ENCODE measurements around the gene NECAB2.
"Not testable (repeated sequence)": the region's sequence is repeated elsewhere in the genome, so short reads cannot be mapped to it uniquely, and the experiment has no call there.

The NECAB2 gene

GRCh38 chr16:83936581-83937165 lies 31.4 kb upstream of the NECAB2 start:
- no peak for DNase-seq

GRCh38 chr16:83937267-83937666 lies 30.8 kb upstream of the NECAB2 start:
- no peak for DNase-seq

- no peak for DNase-seq
Measured at GRCh38 chr16:83937922-83938885, 29.8 kb upstream of the NECAB2 start.

- no peak for DNase-seq
Measured at GRCh38 chr16:83939266-83939855, 28.7 kb upstream of the NECAB2 start.

- DNase-seq: no peak
Measured at GRCh38 chr16:83940119-83940518, 27.9 kb upstream of the NECAB2 start.

GRCh38 chr16:83940630-83941378 lies 27.2 kb upstream of the NECAB2 start:
- no peak for DNase-seq

- DNase-seq: not testable (repeated sequence)
Measured at GRCh38 chr16:83941546-83941945, 26.5 kb upstream of the NECAB2 start.

GRCh38 chr16:83942074-83942473 lies 26.0 kb upstream of the NECAB2 start:
- no peak for DNase-seq

GRCh38 chr16:83942815-83943515 lies 25.1 kb upstream of the NECAB2 start:
- DNase-seq: no peak

GRCh38 chr16:83943516-83944050 lies 24.5 kb upstream of the NECAB2 start:
- DNase-seq: no peak

GRCh38 chr16:83945587-83945986 lies 22.5 kb upstream of the NECAB2 start:
- no peak for DNase-seq

- DNase-seq: no peak
Measured at GRCh38 chr16:83946154-83946780, 21.8 kb upstream of the NECAB2 start.

- no peak for DNase-seq
Measured at GRCh38 chr16:83946781-83947566, 21.1 kb upstream of the NECAB2 start.

GRCh38 chr16:83947642-83948234 lies 20.3 kb upstream of the NECAB2 start:
- DNase-seq: no peak

GRCh38 chr16:83948914-83949723 lies 18.9 kb upstream of the NECAB2 start:
- DNase-seq: no peak

- no peak for DNase-seq
Measured at GRCh38 chr16:83949724-83950001, 18.4 kb upstream of the NECAB2 start.

GRCh38 chr16:83950862-83951399 lies 17.1 kb upstream of the NECAB2 start:
- DNase-seq: not testable (repeated sequence)

GRCh38 chr16:83951544-83951943 lies 16.5 kb upstream of the NECAB2 start:
- DNase-seq: no peak

GRCh38 chr16:83952587-83952939 lies 15.5 kb upstream of the NECAB2 start:
- no peak for DNase-seq

Measured in AML-193 (cell line).